Panc1 (cell line): ENCODE results near the gene PTTG1IP.

Experiments
- CTCF ChIP-seq: fragments of 450-650 bp; IDR thresholded peaks from 2 replicates; pipeline ENCODE4 v1.5.1; 2017; ENCODE audit warnings: mild to moderate bottlenecking
- POLR2AphosphoS5 ChIP-seq: IDR thresholded peaks from 2 replicates; pipeline ENCODE4 v1.6.1; 2012; ENCODE audit warnings: mild to moderate bottlenecking, low read depth, low read length, moderate library complexity
- REST ChIP-seq, 2 experiments: IDR thresholded peaks; 2 replicates each; pipeline ENCODE4 v1.6.1; 2011 to 2012; ENCODE audit warnings: low read depth in 2 of 2, control low read depth in 1 of 2, low read length in 1 of 2, mild to moderate bottlenecking in 1 of 2, moderate library complexity in 1 of 2; ENCODE audit not compliant: insufficient read depth in 1 of 2
- SIN3A ChIP-seq: IDR thresholded peaks from 2 replicates; pipeline ENCODE4 v1.6.1; 2012; ENCODE audit warnings: low read depth, mild to moderate bottlenecking, low read length, moderate library complexity, borderline replicate concordance; ENCODE audit not compliant: insufficient read depth
- TCF7L2 ChIP-seq: IDR thresholded peaks from 2 replicates; pipeline ENCODE4 v1.6.1; 2011; ENCODE audit warnings: mild to moderate bottlenecking, low read depth, low read length, inconsistent platforms

- TF ChIP-seq REST (IDR thresholded peaks at IDR 0.05; ENCODE audit: insufficient read depth in 1 of 2, low read depth in 2 of 2, low read length in 1 of 2) = no peak
- TF ChIP-seq CTCF = no peak
- no peak for TF ChIP-seq POLR2AphosphoS5
- no peak for TF ChIP-seq SIN3A
- TF ChIP-seq TCF7L2 = no peak
Measured at GRCh38 chr21:44858791-44859190, 14.7 kb downstream of the PTTG1IP start.
